ENCODE data around the gene RBMX.
"Not testable (repeated sequence)": the region's sequence is repeated elsewhere in the genome, so short reads cannot be mapped to it uniquely, and the experiment has no call there.

RBMX gene

GRCh38 chrX:136878423-136878822, 2.1 kb downstream of the RBMX start:
- no peak for DNase-seq (ENCODE audit: low spot score)

GRCh38 chrX:136874114-136874513, 6.4 kb downstream of the RBMX start:
- not testable (repeated sequence) for DNase-seq (ENCODE audit: low spot score)

- not testable (repeated sequence) for DNase-seq (ENCODE audit: low spot score)
Observed at GRCh38 chrX:136873210-136873609, 7.3 kb downstream of the RBMX start.

- DNase-seq (ENCODE audit: low spot score), result no peak
Observed at GRCh38 chrX:136872091-136872700, 8.3 kb downstream of the RBMX start.

- no peak for DNase-seq (ENCODE audit: low spot score)
Observed at GRCh38 chrX:136870064-136870463, 10.5 kb downstream of the RBMX start.

- no peak for DNase-seq (ENCODE audit: low spot score)
Observed at GRCh38 chrX:136868283-136869055, 12.1 kb downstream of the RBMX start.

- DNase-seq (ENCODE audit: low spot score), result no peak
Observed at GRCh38 chrX:136867518-136867917, 13.0 kb downstream of the RBMX start.

GRCh38 chrX:136867096-136867491, 13.4 kb downstream of the RBMX start:
- DNase-seq (ENCODE audit: low spot score), result no peak

GRCh38 chrX:136866337-136867095, 14.0 kb downstream of the RBMX start:
- no peak for DNase-seq (ENCODE audit: low spot score)

- no peak for DNase-seq (ENCODE audit: low spot score)
Observed at GRCh38 chrX:136865270-136866158, 15.0 kb downstream of the RBMX start.

GRCh38 chrX:136863826-136864225, 16.7 kb downstream of the RBMX start:
- no peak for DNase-seq (ENCODE audit: low spot score)

- DNase-seq (ENCODE audit: low spot score), result no peak
Observed at GRCh38 chrX:136862546-136862945, 18.0 kb downstream of the RBMX start.

GRCh38 chrX:136861877-136862276, 18.6 kb downstream of the RBMX start:
- DNase-seq (ENCODE audit: low spot score), result no peak

GRCh38 chrX:136858007-136858756, 22.3 kb downstream of the RBMX start:
- no peak for DNase-seq (ENCODE audit: low spot score)

GRCh38 chrX:136856551-136856950, 24.0 kb downstream of the RBMX start:
- no peak for DNase-seq (ENCODE audit: low spot score)

GRCh38 chrX:136856050-136856449, 24.5 kb downstream of the RBMX start:
- DNase-seq (ENCODE audit: low spot score), result no peak

- DNase-seq (ENCODE audit: low spot score), result no peak
Observed at GRCh38 chrX:136851526-136851925, 29.0 kb downstream of the RBMX start.

GRCh38 chrX:136850441-136851175, 29.9 kb downstream of the RBMX start:
- DNase-seq (ENCODE audit: low spot score), result no peak

GRCh38 chrX:136849395-136849794, 31.1 kb downstream of the RBMX start:
- no peak for DNase-seq (ENCODE audit: low spot score)

- DNase-seq (ENCODE audit: low spot score), result no peak
Observed at GRCh38 chrX:136847874-136848273, 32.7 kb downstream of the RBMX start.

- no peak for DNase-seq (ENCODE audit: low spot score)
Observed at GRCh38 chrX:136839196-136839595, 41.3 kb downstream of the RBMX start.

All from CD4-positive, alpha-beta T cell treated with Interleukin-2 at 100 ng/mL for 4 hours (primary cell).